ENCODE results near the gene TUBA1A. TPM values are rescaled to one million over a fixed set of nuclear protein-coding genes. Genes with fewer than 3 reads are reported as not detected.
"Not testable (repeated sequence)": the region's sequence is repeated elsewhere in the genome, so short reads cannot be mapped to it uniquely, and the experiment has no call there.

TUBA1A gene
- polyA plus RNA-seq, 2 of the 4 experiments (the other 2 are of a cell fraction) = 163 to 222 TPM

GRCh38 chr12:49165114-49165513 is 23.8 kb downstream of the TUBA1A start:
- ChIA-PET POLR2A (interaction anchor here (2.3 kb wide), 1 partner anchor 34 kb away, joined by 6 read pairs; the partner anchor contains the start of gene TUBA1B), CTCF (interaction anchor here (1.7 kb wide), 1 partner anchor 77 kb away, joined by 7 read pairs; no protein-coding TSS in a partner anchor)
- 84% methylated on average over 2 of the region's 2 CpGs for WGBS (ENCODE audit: missing lambda C conversion rate)
- DNase-seq (ENCODE audit: low read depth in 1 of 2, low spot score in 1 of 2) (no peak), FAIRE-seq (no peak), ATAC-seq (no peak)
- Histone ChIP-seq H3K4me2 (no peak overlapping the region), H3K4me3 (no peak overlapping the region), H3K27ac (no peak overlapping the region), H3K4me1 (no peaks in the 10 kb centered on the region), H3K9me3 (no peaks in the 10 kb centered on the region)
- TF ChIP-seq FOSB (CRISPR knock-in tag; IDR thresholded peaks at IDR 0.05) (no peak), NFE2L2 (conservative IDR thresholded peaks at IDR 0.05; ENCODE audit: low read length) (no peak), EP300 (IDR thresholded peaks at IDR 0.05) (no peak), CBX2 (IDR thresholded peaks at IDR 0.05; ENCODE audit: borderline replicate concordance, low read depth) (no peak), MAFK (IDR thresholded peaks at IDR 0.05; ENCODE audit: partially characterized antibody) (no peak), ZFP36 (IDR thresholded peaks at IDR 0.05; ENCODE audit: borderline replicate concordance, partially characterized antibody) (no peak), JUN (IDR thresholded peaks at IDR 0.05) (no peak), MYC (IDR thresholded peaks at IDR 0.05; ENCODE audit: borderline replicate concordance, low read length) (no peak), GATA3 (IDR thresholded peaks at IDR 0.05; ENCODE audit: borderline replicate concordance) (no peak)

- CTCF ChIA-PET = interaction anchor here (0.6 to 1.9 kb wide), 2 partner anchors 12 to 395 kb away, joined by 4 to 7 read pairs; no protein-coding TSS in a partner anchor
Measured at GRCh38 chr12:49161901-49162300, 27.0 kb downstream of the TUBA1A start.

GRCh38 chr12:49161092-49161795 is 27.6 kb downstream of the TUBA1A start:
- ATAC-seq (no peak), FAIRE-seq (no peak)
- CTCF ChIA-PET = no interaction called here

More at GRCh38 chr12:49161901-49162300, 27.0 kb downstream of the TUBA1A start:
- H3K9me3 ChIP-seq; H3K4me1 ChIP-seq; H3K27ac ChIP-seq; FAIRE-seq; H3K4me2 ChIP-seq; ATAC-seq; H3K4me3 ChIP-seq; DNase-seq (ENCODE audit: low read depth in 1 of 2, low spot score in 1 of 2): not testable (repeated sequence)
- POLR2A ChIA-PET = interaction anchor here (2.1 kb wide), 1 partner anchor 31 kb away, joined by 11 read pairs; no protein-coding TSS in a partner anchor
- 86% methylated on average over 4 of the region's 4 CpGs for WGBS (ENCODE audit: missing lambda C conversion rate)

GRCh38 chr12:49160399-49160798 is 28.5 kb downstream of the TUBA1A start:
- no peak for DNase-seq (ENCODE audit: low read depth in 1 of 2, low spot score in 1 of 2)
- no peak overlapping the region for H3K4me3 ChIP-seq
- ATAC-seq = peak in 1 of 2 experiments; percentile 30; a peak in 2 of 6 replicates
- no peaks in the 10 kb centered on the region for H3K9me3 ChIP-seq
- POLR2A ChIA-PET = no interaction called here
- FAIRE-seq = no peak
- WGBS (ENCODE audit: missing lambda C conversion rate) = 62% methylated on average over 2 of the region's 2 CpGs
- H3K27ac ChIP-seq = no peak overlapping the region
- H3K4me2 ChIP-seq = no peak overlapping the region
- CTCF ChIA-PET = no interaction called here
- no peaks in the 10 kb centered on the region for H3K4me1 ChIP-seq
- TF ChIP-seq E2F6 (IDR thresholded peaks at IDR 0.05; ENCODE audit: borderline replicate concordance, low read depth) (no peak), HOXB5 (CRISPR knock-in tag; IDR thresholded peaks at IDR 0.05) (no peak), ZNF302 (CRISPR knock-in tag; IDR thresholded peaks at IDR 0.05) (no peak)

More at GRCh38 chr12:49161092-49161795, 27.6 kb downstream of the TUBA1A start:
- no peak overlapping the region for H3K4me3 ChIP-seq
- H3K27ac ChIP-seq = no peak overlapping the region
- H3K4me2 ChIP-seq = no peak overlapping the region
- H3K9me3 ChIP-seq = no peaks in the 10 kb centered on the region
- 58% methylated on average over 6 of the region's 6 CpGs for WGBS (ENCODE audit: missing lambda C conversion rate)
- no peak for DNase-seq (ENCODE audit: low read depth in 1 of 2, low spot score in 1 of 2)
- POLR2A ChIA-PET = no interaction called here
- TF ChIP-seq BHLHE40 (IDR thresholded peaks at IDR 0.05; ENCODE audit: low read depth, low read length) (no peak), ZFP36 (IDR thresholded peaks at IDR 0.05; ENCODE audit: borderline replicate concordance, partially characterized antibody) (no peak), ZC3H11A (IDR thresholded peaks at IDR 0.05) (no peak), HOXB13 (CRISPR knock-in tag; IDR thresholded peaks at IDR 0.05; ENCODE audit: low read depth) (no peak), ELK1 (IDR thresholded peaks at IDR 0.05; ENCODE audit: low read depth, low read length) (no peak)
- H3K4me1 ChIP-seq = no peaks in the 10 kb centered on the region
